Ectodermal cell (in vitro differentiated cells): ENCODE results near the gene DTNA.
"Not testable (repeated sequence)": the region's sequence is repeated elsewhere in the genome, so short reads cannot be mapped to it uniquely, and the experiment has no call there.

ENCODE experiments used
- H3K27ac ChIP-seq: 2 replicates; pipeline ENCODE4 v1.7.0; 2013; ENCODE audit warnings: mild to moderate bottlenecking, low read depth, low read length; ENCODE audit not compliant: insufficient read depth, poor library complexity, severe bottlenecking
- H3K27me3 ChIP-seq: 2 replicates; pipeline ENCODE4 v1.7.0; 2013; ENCODE audit warnings: mild to moderate bottlenecking, low read length; ENCODE audit not compliant: insufficient read depth, control insufficient read depth, poor library complexity, severe bottlenecking
- H3K36me3 ChIP-seq: one replicate; pipeline ENCODE4 v1.7.0; 2013; ENCODE audit warnings: low read length; ENCODE audit not compliant: control insufficient read depth, insufficient read depth
- H3K4me1 ChIP-seq: one replicate; pipeline ENCODE4 v1.7.0; 2013; ENCODE audit warnings: low read length; ENCODE audit not compliant: control insufficient read depth, insufficient read depth
- H3K4me3 ChIP-seq: 2 replicates; pipeline ENCODE4 v1.7.0; 2013; ENCODE audit warnings: low read depth, low read length, control low read depth; ENCODE audit not compliant: insufficient read depth
- H3K9me3 ChIP-seq: 2 replicates; pipeline ENCODE4 v1.7.0; 2013; ENCODE audit warnings: mild to moderate bottlenecking, low read length, moderate library complexity; ENCODE audit not compliant: control insufficient read depth
- WGBS, 2 experiments: methylation state at CpG; one replicate each; pipeline ENCODE4 v1.1.7; 2013; ENCODE audit warnings: missing lambda C conversion rate in 2 of 2; 5-methylcytosine and 5-hydroxymethylcytosine counted together

DTNA gene

DNA sequence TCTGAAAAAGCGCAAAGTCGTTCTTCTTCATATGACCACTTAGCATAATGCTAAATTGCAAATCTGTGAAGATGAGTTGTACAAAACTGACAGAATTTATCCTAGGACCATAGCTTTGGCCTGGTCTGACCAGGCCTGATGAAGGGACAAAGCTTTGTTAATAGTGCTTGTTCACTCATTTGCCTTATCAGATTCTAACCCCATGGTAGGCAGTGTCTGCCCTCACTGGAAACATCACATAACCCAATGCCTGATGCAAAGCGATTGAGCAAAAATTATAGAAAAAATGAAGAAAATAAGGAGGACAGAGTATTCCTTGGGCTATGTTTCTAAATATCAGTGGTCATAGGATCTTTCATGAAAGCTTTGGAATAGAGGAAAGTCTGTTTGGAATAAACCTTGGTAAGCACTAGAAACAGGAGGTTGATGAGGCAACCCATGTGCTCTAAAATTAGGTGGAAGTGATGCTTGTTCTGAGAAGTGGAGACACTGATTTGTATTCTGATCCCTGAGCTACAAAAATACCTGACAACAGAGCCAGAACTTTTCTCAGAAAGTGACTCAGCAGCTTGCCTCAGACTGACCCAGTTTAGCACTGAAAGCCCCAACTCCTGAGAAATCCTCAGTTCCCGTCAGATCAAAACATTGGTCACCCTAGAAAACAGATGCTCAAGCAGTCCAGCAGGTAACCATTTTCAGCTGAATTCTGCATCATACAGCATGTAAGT, 199.7 kb downstream of the DTNA start:
- Histone ChIP-seq H3K4me1 (no peaks in the 10 kb centered on the region), H3K9me3 (no peaks in the 10 kb centered on the region)
- 88 to 96% methylated on average over 4 of the region's 4 CpGs for WGBS, 2 experiments

DNA sequence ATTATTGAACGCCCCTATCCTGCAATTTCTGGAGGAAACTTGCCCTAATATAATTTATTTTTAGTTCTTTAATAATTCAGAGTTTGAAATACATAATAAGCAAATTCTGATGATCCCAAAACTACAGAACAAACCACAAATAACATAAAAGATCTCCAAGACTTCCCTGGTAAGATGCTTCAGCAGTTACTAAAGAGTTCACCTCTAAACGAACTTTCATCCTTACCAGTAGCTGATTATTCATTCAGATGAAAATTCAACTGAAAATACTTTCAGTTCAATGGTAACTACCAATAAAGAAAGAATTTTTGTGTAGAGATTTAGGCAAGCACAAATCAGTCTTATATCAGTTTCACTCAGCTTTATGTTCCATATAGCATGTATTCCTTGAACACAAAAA, 201.0 kb downstream of the DTNA start:
- H3K9me3 ChIP-seq = no peaks in the 10 kb centered on the region
- H3K36me3 ChIP-seq = no peaks in the 10 kb centered on the region
- H3K4me1 ChIP-seq = no peaks in the 10 kb centered on the region
- no peaks in the 10 kb centered on the region for H3K27me3 ChIP-seq
- H3K4me3 ChIP-seq = no peak overlapping the region
- WGBS, 2 experiments = 85 to 87% methylated on average over 1 of the region's 2 CpGs
- H3K27ac ChIP-seq = no peak overlapping the region

More for the DNA sequence above, 199.7 kb downstream of the DTNA start:
- no peak overlapping the region for H3K27ac ChIP-seq
- no peaks in the 10 kb centered on the region for H3K36me3 ChIP-seq
- H3K27me3 ChIP-seq = no peaks in the 10 kb centered on the region
- H3K4me3 ChIP-seq = no peak overlapping the region

DNA sequence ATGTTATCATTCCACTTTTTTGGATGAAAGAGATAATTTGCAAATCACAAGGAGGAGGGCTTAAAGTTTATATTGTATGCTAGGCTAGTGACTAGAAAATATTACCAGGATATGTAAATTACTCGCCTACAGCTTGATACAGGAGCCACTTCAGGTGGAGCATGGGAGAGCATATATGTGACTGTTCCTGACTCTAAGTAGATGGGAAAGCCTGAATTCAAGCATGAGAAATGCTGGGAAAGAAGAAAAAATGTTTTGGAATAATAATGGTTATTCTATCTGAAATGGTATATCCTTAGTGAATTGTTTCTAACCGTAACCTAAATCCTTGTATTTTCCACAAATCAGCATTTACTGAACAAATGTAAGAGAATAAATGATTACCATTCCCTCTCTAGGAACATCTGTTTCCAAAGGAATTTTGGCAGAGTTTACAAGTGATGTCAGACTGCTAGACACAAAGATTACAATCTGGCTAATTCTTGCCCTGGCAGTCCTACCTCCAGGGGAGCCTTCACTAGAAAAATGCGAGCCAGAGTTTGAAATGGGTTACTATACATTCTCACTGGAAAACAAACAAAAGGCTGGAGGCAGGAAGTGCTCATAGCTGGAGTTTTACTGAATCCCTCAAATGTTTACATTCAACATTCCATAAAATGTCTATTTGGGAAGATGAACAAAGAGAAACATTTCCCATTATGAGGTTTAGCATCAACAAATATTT, 201.7 kb downstream of the DTNA start:
- Histone ChIP-seq H3K9me3 (no peaks in the 10 kb centered on the region), H3K4me1 (no peaks in the 10 kb centered on the region), H3K27me3 (no peaks in the 10 kb centered on the region), H3K4me3 (no peak overlapping the region), H3K27ac (no peak overlapping the region), H3K36me3 (no peaks in the 10 kb centered on the region)
- WGBS, 2 experiments = 82 to 90% methylated on average over 3 of the region's 3 CpGs

DNA sequence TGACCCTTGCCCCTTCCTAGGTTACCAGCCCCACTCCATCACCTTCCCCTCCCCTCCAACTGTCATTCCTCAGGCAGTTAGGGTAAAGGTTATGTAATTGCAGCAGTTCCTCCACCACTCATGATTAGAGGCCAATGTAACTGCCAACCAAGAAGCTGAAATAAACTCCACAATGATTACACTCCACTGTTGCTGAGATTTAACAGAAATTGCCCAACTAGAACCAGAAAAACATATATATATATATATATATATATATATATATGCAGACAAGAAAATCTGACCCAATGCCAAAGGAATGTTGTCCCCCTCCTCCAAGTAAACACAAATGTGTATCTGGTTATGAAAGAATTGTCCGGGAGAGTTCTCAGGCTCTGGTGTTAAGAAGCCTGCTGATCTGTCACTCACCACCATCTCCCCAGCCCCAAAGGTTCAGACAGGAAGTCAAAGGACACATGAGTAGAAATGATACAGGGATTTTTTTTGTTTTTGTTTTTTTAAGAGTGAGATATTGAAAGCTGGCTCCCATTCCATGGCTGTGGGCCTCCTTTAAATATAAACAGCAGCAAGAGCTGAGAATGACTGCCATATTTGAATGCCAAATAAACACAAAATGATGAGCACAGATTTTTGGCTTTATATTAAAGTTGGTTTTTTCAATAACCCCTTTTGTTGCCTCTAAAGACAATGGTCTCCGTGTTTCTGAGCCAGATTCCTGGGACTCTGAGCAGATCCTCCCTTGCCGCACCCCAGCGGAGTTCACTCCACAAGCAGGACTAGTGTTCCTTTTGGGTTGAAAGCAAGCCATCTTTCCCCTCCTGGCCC, 204.0 kb downstream of the DTNA start:
- H3K27me3 ChIP-seq = no peaks in the 10 kb centered on the region

DNA sequence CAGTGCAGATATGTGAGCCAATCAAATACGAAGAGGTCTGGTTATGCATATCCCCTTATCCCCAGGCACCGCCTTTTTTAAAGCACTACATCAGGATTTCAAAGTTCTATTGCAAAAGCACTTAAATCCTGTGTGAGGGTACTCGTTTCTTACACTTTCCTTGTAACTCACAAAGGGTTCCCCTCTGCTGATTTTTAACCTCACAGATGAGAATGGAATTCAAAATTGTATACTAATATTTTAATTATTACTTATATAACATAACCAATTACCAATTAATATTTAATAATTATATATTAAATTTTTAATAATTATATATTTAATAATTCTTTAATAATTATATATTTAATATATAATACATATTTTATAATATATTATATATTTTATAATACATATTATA, 204.9 kb downstream of the DTNA start:
- Histone ChIP-seq H3K4me1 (no peaks in the 10 kb centered on the region), H3K27me3 (no peaks in the 10 kb centered on the region), H3K27ac (no peak overlapping the region), H3K9me3 (no peaks in the 10 kb centered on the region), H3K36me3 (no peaks in the 10 kb centered on the region), H3K4me3 (no peak overlapping the region)
- WGBS, 2 experiments = 92 to 94% methylated on average over 3 of the region's 3 CpGs

More for the DNA sequence above, 204.0 kb downstream of the DTNA start:
- Histone ChIP-seq H3K9me3 (no peaks in the 10 kb centered on the region), H3K36me3 (no peaks in the 10 kb centered on the region), H3K4me3 (no peak overlapping the region), H3K4me1 (no peaks in the 10 kb centered on the region), H3K27ac (no peak overlapping the region)
- 89 to 95% methylated on average over 3 to 4 of the region's 4 CpGs for WGBS, 2 experiments

DNA sequence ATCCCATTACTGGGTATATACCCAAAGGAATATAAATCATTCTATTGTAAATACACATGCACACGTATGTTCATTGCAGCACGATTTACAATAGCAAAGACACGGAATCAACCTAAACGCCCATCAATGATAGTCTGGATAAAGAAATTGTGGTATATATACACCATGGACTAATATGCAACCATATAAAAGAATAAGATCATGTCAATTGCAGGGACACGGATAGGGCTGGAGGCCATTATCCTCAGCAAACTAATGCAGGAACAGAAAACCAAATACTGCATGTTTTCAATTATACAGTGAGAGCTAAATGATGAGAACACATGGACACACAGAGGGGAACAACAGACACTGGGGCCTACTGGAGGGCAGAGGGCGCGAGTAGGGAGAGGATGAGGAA, 206.4 kb downstream of the DTNA start:
- H3K27me3 ChIP-seq, H3K9me3 ChIP-seq, H3K4me1 ChIP-seq, H3K4me3 ChIP-seq, H3K36me3 ChIP-seq, H3K27ac ChIP-seq: not testable (repeated sequence)
- 94 to 97% methylated on average over 7 of the region's 7 CpGs for WGBS, 2 experiments

DNA sequence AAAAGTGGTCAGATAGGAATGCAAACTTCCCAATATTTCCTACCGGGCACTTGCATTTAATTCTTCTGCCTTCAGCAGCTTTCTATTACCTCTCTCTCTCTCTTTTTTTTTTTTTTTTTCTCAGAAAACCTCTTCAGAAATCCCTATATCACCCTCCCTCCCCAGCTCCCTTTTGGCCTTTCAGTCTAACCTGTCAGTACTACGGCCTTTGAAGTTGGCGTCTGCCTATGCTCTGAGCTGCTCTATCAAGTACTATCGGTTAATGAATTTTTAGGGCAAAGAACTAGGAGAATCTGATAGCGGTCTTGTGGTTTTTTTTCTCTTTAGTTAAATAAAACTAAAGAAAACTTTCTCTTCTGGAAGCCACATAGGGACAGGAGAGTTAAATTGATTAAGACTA, 208.8 kb downstream of the DTNA start:
- WGBS, 2 experiments = 91 to 93% methylated on average over 4 of the region's 5 CpGs
- no peak overlapping the region for H3K27ac ChIP-seq

DNA sequence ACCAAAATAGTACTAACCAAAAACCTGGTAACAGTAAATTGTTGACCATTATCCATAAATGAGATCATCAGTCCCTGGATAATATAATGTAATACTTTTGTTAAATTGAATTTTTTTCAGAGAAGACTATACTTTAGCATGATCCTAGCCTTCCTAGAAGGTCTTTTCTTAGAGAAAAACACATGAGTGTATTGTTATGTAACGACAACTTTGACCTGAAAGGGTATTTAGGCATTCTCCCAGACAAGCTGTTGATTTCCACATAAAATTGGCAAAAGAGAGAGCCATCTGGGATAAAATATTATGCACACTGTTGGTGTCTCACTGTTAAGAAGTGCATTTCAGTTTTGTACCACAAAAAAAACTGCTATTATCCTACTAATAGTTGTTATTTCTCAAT, 211.1 kb downstream of the DTNA start:
- no peaks in the 10 kb centered on the region for H3K27me3 ChIP-seq
- no peaks in the 10 kb centered on the region for H3K4me1 ChIP-seq
- no peaks in the 10 kb centered on the region for H3K36me3 ChIP-seq
- H3K27ac ChIP-seq = no peak overlapping the region
- no peak overlapping the region for H3K4me3 ChIP-seq
- 88 to 94% methylated on average over 1 of the region's 1 CpG for WGBS, 2 experiments
- no peaks in the 10 kb centered on the region for H3K9me3 ChIP-seq

More for the DNA sequence above, 208.8 kb downstream of the DTNA start:
- Histone ChIP-seq H3K9me3 (no peaks in the 10 kb centered on the region), H3K36me3 (no peaks in the 10 kb centered on the region), H3K4me3 (no peak overlapping the region), H3K4me1 (no peaks in the 10 kb centered on the region), H3K27me3 (no peaks in the 10 kb centered on the region)

DNA sequence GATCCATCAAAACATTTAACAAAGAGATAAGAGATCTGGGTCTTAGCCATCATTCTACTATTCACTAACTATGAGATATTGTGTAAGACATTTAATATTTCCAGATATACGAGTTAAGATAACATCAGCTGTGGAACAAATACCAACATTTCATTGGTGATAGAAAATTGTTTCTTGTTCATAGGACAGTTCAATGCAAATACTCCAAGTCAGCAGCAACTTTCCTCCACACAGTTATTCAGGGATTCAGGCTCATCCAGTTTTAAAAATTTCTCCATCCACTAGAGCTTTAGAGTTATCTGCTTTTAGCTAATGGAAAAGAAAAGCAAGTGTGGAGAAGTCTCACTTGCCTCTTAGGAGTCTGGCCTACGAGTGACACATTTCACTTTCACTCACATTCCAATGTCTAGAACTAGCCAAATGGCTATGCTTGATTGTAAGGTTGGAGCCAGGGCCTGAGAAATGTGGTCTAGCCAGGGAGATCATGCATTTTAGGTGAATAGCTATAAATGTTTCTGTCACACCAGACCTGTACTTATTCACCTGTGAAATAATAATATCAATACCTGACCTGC, 211.8 kb downstream of the DTNA start:
- Histone ChIP-seq H3K27me3 (no peaks in the 10 kb centered on the region), H3K27ac (no peak overlapping the region), H3K36me3 (no peaks in the 10 kb centered on the region), H3K4me1 (no peaks in the 10 kb centered on the region), H3K4me3 (no peak overlapping the region), H3K9me3 (no peaks in the 10 kb centered on the region)
- 83% methylated on average over 2 of the region's 2 CpGs; no CpG with 5 or more reads in 1 of the 2 experiments for WGBS, 2 experiments

DNA sequence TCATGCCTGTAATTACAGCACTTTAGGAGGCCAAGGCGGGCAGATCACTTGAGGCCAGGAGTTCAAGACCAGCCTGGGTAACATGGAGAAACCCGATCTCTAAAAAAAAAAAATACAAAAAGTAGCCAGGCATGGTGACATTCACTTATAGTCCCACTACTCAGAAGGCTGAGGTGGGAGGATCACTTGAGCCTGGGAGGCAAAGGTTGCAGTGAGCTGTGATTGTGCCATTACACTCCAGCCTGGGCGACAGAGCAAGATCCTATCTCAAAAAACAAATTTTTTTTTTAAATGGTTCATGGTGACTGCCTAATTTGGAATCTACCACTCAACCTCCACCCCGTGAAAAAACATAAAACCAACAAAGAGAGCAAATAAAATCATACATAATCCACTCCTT, 212.5 kb downstream of the DTNA start:
- not testable (repeated sequence) for H3K27me3 ChIP-seq
- 91 to 97% methylated on average over 3 to 4 of the region's 4 CpGs for WGBS, 2 experiments

More for the DNA sequence above, 212.5 kb downstream of the DTNA start:
- not testable (repeated sequence) for H3K27ac ChIP-seq, H3K4me1 ChIP-seq, H3K9me3 ChIP-seq, H3K4me3 ChIP-seq, H3K36me3 ChIP-seq
